Colonic mucosa (tissue), 4 donors: ENCODE results near the gene SERPING1. TPM values are rescaled to one million over a fixed set of nuclear protein-coding genes. Genes with fewer than 3 reads are reported as not detected.
A peak's percentile ranks its signal among the peaks of the same experiment; 100 is the strongest.

Experiments
- DNase-seq: peaks from one replicate; pipeline ENCODE4 v3.0.0-alpha.2; 2020
- H3K27ac ChIP-seq: fragments of 200-600 bp; one replicate; pipeline ENCODE4 v1.8.0; 2021
- H3K27me3 ChIP-seq: fragments of 200-600 bp; one replicate; pipeline ENCODE4 v1.8.0; 2021
- H3K36me3 ChIP-seq: fragments of 200-600 bp; one replicate; pipeline ENCODE4 v1.8.0; 2021
- H3K4me1 ChIP-seq: fragments of 200-600 bp; one replicate; pipeline ENCODE4 v1.8.0; 2021; ENCODE audit warnings: mild to moderate bottlenecking
- H3K4me3 ChIP-seq: fragments of 200-600 bp; one replicate; pipeline ENCODE4 v1.8.0; 2021
- H3K9ac ChIP-seq, 2 donors: one replicate each; pipeline ENCODE4 v1.7.0; 2013; ENCODE audit warnings: control low read depth in 2 of 2, low read depth in 2 of 2, low read length in 2 of 2
- H3K9me3 ChIP-seq: fragments of 200-600 bp; one replicate; pipeline ENCODE4 v1.8.0; 2021
- intact Hi-C: fragments of 100-400 bp; cut with DNase I; formaldehyde crosslinking; loops from one replicate; pipeline ENCODE4 v1.14.1; 2022
- total RNA-seq, 2 donors: library from RNA; stranded (reverse); fragmentation: NEBNext Ultra II Directional in 1 of 2; extraction: Animal tissue kit (Norgen Biotek cat#: 25700) in 1 of 2; gene quantifications; one replicate each; pipeline ENCODE4 v1.2.1, GENCODE V29; 2021
- TF ChIP-seq, protein P1 (sequence below): fragments of 200-600 bp; IDR thresholded peaks from one replicate; pipeline ENCODE4 v1.8.0; 2022; ENCODE audit warnings: antibody characterized with exemption, mild to moderate bottlenecking
- donor health status: healthy.
- donor health status: DM: no; HTN: no; CAD: no.
- donor health status: DM: no; HTN: no; CAD: no.

SERPING1 gene
- total RNA-seq, 2 donors from 2014 or later: 18.7 to 57.5 TPM

DNA sequence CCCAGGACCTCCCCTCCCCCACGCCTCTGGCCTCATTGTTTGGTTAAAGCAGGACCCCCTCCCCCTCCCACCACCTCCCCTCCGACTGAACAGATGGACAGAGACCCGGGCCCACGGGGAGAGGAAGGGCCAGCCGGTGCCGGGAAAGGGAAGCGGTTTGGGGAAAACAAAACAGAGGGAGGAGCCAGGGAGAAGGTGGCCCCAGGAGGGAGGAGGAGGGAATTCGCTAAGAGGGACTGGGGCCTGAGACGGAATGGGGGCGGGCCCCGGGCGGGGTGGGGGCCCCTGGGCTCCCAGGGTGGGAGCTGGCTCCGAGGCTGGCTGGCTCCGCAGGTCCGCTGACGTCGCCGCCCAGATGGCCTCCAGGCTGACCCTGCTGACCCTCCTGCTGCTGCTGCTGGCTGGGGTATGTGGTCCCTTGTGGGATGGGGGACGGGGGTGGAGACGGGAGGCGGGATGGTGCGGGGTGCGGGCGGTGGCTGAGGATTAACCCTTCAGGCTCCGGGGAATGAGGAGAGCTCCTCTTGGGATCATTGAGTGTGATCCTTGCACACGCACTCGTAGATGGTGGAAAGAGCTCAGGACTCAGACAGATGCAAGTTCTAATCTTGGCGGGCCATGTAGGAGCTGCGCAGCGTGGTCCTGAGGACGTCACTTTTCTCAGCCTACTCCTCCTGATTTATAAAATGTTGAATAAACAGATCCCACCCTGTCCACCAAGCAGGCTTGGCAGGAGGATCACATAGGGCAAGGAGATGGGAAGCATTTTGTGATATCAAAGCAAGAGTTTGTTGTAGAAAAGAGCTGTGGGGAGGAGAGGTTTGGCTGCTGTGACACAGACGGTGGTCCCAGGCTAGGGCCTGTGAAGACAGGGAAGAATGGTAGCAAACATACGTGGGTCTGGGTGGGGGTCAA lies 688 bp downstream of the SERPING1 start:
- H3K36me3 ChIP-seq: no peaks in the 10 kb centered on the region
- TF ChIP-seq, protein P1, sequence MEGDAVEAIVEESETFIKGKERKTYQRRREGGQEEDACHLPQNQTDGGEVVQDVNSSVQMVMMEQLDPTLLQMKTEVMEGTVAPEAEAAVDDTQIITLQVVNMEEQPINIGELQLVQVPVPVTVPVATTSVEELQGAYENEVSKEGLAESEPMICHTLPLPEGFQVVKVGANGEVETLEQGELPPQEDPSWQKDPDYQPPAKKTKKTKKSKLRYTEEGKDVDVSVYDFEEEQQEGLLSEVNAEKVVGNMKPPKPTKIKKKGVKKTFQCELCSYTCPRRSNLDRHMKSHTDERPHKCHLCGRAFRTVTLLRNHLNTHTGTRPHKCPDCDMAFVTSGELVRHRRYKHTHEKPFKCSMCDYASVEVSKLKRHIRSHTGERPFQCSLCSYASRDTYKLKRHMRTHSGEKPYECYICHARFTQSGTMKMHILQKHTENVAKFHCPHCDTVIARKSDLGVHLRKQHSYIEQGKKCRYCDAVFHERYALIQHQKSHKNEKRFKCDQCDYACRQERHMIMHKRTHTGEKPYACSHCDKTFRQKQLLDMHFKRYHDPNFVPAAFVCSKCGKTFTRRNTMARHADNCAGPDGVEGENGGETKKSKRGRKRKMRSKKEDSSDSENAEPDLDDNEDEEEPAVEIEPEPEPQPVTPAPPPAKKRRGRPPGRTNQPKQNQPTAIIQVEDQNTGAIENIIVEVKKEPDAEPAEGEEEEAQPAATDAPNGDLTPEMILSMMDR: no peak
- H3K4me3 ChIP-seq: peak overlapping the region; percentile 23
- H3K4me1 ChIP-seq: no peaks in the 10 kb centered on the region
- H3K27ac ChIP-seq: peak overlapping the region; percentile 60
- peak overlapping the region; percentile 15 to 63 for H3K9ac ChIP-seq
- no peaks in the 10 kb centered on the region for H3K9me3 ChIP-seq
- H3K27me3 ChIP-seq: no peaks in the 10 kb centered on the region
- DNase-seq: peak; percentile 60
- intact Hi-C loops: no loop called here

DNA sequence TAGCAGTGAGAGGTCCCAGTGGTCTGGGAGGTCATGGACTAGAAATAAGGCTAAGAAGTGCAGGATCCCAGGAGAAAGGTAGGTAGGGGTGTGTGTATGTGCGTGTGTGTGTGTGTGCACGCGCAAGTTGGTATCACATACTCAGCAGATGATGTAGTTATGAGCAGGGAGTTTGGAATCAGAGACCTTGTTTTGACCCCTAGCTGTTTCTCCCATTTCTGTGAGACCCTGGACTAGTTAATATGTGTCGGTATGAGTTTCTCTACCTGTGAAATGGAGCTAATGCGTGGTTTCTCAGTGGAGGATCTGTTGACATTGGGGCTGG lies 1.3 kb downstream of the SERPING1 start:
- intact Hi-C loops: no loop called here
- TF ChIP-seq, protein P1: no peak
- Histone ChIP-seq H3K4me3 (peak overlapping the region; percentile 23), H3K27me3 (no peaks in the 10 kb centered on the region), H3K4me1 (no peaks in the 10 kb centered on the region), H3K9ac (no peak overlapping the region), H3K9me3 (no peaks in the 10 kb centered on the region), H3K27ac (no peak overlapping the region), H3K36me3 (no peaks in the 10 kb centered on the region)
- DNase-seq: no peak

DNA sequence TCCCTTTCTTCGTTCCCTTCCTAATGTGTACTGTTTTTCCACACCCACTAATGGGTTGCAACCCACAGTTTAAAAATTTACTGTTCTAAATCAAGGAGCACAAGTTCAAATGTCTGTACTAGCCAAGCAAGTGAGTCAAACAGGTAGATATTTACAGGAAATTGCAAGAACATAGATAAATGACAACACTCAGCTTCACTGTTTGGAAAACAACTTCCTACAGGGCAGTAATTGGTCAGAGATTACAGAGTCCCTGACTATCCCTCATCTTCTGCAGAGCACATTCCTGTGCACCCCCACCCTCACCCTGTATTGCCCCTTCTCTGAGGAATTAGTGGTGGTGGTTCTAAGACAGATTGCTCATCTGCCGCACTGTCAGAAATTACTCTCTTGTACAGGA lies 1.9 kb downstream of the SERPING1 start:
- Histone ChIP-seq H3K27me3 (no peaks in the 10 kb centered on the region), H3K9me3 (no peaks in the 10 kb centered on the region), H3K27ac (no peak overlapping the region), H3K4me3 (no peak overlapping the region), H3K4me1 (no peaks in the 10 kb centered on the region), H3K36me3 (no peaks in the 10 kb centered on the region), H3K9ac (no peak overlapping the region)
- intact Hi-C loops: no loop called here
- no peak for DNase-seq
- TF ChIP-seq, protein P1: no peak

DNA sequence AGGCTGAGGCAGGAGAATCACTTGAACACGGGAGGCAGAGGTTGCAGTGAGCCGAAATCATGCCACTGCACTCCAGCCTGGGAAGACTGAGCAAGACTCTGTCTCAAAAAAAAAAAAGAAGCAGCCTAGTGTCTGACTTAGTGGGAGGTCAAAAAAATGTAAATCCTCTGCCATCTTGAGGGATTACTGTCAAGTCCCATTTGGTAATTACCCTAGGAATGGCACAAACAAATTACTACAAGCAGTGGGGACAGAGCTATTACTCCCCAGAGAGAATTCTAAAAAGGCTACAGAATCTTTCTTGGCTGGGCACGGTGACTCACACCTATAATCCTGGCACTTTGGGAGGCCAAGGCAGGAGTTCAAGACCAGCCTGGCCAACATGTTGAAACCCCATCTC lies 3.8 kb downstream of the SERPING1 start:
- TF ChIP-seq, protein P1: no peak
- intact Hi-C loops: no loop called here
- H3K36me3 ChIP-seq: no peaks in the 10 kb centered on the region
- DNase-seq: no peak
- no peak overlapping the region for H3K4me3 ChIP-seq
- no peaks in the 10 kb centered on the region for H3K9me3 ChIP-seq
- no peak overlapping the region for H3K27ac ChIP-seq
- H3K9ac ChIP-seq: no peak overlapping the region
- no peaks in the 10 kb centered on the region for H3K27me3 ChIP-seq
- H3K4me1 ChIP-seq: no peaks in the 10 kb centered on the region

DNA sequence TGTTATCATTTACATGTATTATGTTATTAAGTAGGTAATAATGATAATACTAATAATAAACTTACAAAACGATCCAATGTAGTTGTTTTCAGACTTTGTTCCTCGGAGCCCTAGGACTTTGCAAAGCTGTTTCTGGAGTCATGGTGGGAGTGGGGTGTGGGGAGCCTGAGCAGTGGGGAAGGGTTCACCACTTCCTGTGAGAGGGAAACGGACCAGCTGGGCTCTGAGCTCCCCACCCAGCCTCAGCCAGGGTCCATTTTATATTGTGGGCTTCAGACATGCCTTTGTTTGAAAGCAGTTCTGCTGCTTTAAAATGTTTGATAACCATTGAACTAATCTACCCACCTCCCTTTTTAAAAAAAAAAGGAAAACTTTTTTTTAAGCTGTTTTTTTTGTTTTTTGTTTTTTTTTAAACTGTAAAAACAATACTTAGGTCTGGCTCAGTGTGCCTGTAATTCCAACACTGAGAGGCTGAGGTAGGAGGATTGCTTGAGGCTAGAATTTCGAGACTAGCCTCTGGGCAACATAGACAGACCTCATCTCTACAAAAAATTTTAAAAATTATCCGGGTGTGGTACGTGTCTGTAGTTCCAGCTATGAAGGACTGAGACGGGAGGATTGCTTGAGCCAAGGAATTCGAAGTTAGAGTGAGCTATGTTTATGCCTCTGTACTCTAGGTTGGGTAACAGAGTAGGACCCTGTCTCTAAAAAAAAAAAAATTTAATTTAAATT lies 7.0 kb downstream of the SERPING1 start:
- DNase-seq: no peak

More for the DNA sequence above, 7.0 kb downstream of the SERPING1 start:
- Histone ChIP-seq H3K27ac (no peak overlapping the region), H3K9me3 (no peaks in the 10 kb centered on the region), H3K27me3 (no peaks in the 10 kb centered on the region), H3K4me1 (no peaks in the 10 kb centered on the region), H3K4me3 (no peak overlapping the region), H3K9ac (no peak overlapping the region), H3K36me3 (no peaks in the 10 kb centered on the region)
- TF ChIP-seq, protein P1: no peak
- intact Hi-C loops: no loop called here
